Prostate gland (tissue), 2 donors: ENCODE results near the gene SCYL1.

Experiments used
- CTCF ChIP-seq, 4 experiments: fragments of 200-600 bp in 2 of 4; fragments of 450-650 bp in 2 of 4; sonication (generic) in 2 of 4; IDR thresholded peaks; 1 replicate in 3 of 4; 2 replicates in 1 of 4; pipeline ENCODE4 v1.5.1; 2016 to 2019; ENCODE audit warnings: antibody characterized with exemption in 4 of 4, mild to moderate bottlenecking in 2 of 4, moderate library complexity in 2 of 4
- POLR2A ChIP-seq: fragments of 450-650 bp; IDR thresholded peaks from one replicate; pipeline ENCODE4 v1.6.1; 2016; ENCODE audit warnings: antibody characterized with exemption, mild to moderate bottlenecking
- POLR2AphosphoS5 ChIP-seq: sonication (generic); formaldehyde crosslinking; IDR thresholded peaks from one replicate; pipeline ENCODE4 v1.6.1; 2017; ENCODE audit warnings: antibody characterized with exemption

DNA sequence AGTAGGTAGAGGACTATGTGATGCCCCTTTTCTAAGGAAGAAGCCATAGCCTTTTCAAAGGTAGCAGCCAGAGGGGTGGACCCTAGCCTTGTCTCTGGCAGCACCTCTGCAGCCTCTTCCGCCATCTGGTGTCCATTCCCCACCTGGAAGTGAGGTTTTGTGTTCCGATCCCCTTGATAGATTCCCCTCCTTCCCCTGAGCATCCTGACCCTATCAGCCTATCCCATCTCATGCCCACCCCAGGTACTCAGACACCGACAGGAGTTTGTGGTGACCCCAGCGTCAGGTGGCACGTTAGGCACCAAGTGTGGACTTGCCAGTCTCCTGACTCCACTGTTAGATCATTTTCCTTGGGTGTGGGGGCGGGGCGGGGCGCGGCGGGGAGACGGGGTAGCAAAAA, 47.1 kb downstream of the SCYL1 start:
- TF ChIP-seq CTCF (IDR thresholded peaks at IDR 0.05) (peak in 3 of 4 experiments; percentile 24 to 58 (median 52)), POLR2A (no peak), POLR2AphosphoS5 (no peak)
